ENCODE data around the gene UQCRC1. TPM values are rescaled to one million over a fixed set of nuclear protein-coding genes. Genes with fewer than 3 reads are reported as not detected.

The UQCRC1 gene
- total and polyA plus RNA-seq, 2 donors from 2014 or later, result 207 to 584 TPM

DNA sequence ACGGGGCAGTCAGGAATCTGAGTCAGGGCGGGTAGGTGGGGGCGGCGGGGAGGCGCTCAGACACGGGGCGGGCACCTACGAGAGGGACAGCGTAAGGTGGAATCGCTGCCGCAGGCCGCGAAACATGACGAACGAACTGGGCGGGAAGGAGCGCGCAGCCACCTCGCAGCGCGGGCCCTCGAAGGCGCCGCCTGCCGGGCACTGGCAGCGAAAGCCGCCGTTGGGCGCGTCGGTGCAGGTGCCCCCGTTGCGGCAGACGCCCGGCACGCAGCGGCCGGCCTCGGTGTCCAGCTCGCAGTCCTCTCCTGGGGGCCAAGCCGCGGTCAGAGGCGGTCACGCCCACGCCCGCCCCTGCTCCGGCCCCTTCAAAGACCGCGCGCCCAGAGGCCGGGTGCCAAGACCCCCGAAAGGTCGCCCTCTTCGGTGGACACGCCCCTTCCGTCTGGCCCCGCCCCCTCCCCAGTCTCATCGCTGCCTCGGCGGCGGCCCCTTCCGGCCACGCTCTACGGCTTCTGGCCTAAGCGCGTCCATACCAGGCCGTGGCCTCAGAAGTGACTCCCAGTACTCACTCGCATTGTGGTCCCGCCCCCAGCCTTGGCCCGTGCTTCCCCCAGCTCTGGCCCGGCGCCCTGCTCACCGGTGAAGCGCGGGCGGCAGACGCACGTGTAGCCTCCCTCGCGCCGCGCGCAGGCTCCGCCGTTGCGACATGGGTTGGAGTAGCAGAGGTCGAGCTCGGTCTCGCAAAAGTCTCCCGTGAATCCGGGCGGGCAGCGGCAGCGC, 46.8 kb upstream of the UQCRC1 start:
- no peak for FAIRE-seq
- peak overlapping the region in 1 of 2 donors; percentile 50 for H3K27ac ChIP-seq (ENCODE audit: low read depth in 2 of 2, low read length in 2 of 2)
- TF ChIP-seq CTCF (IDR thresholded peaks at IDR 0.05; ENCODE audit: borderline replicate concordance, extremely low read depth, insufficient read depth), result peak; percentile 57
- no peaks in the 10 kb centered on the region for H3K27me3 ChIP-seq (ENCODE audit: control insufficient read depth, insufficient read depth, low read length)
- DNase-seq, result peak; percentile 85 to 94 (median 91)
- intact Hi-C loops (cut with DNase I), result no loop called here
- H3K9ac ChIP-seq (ENCODE audit: low read length in 3 of 3), result no peak overlapping the region
- peak overlapping the region in 2 of 3 donors; percentile 25 to 56 for H3K4me3 ChIP-seq (ENCODE audit: low read length in 3 of 3)
- peaks cover 0 to 11% (median 0%) of the 10 kb centered on the region in 3 donors for H3K4me1 ChIP-seq (ENCODE audit: control insufficient read depth in 2 of 3, insufficient read depth in 2 of 3, low read depth in 1 of 3, low read length in 3 of 3)
- H3K9me3 ChIP-seq (ENCODE audit: control insufficient read depth in 2 of 3, insufficient read depth in 1 of 3, low read length in 3 of 3), result no peaks in the 10 kb centered on the region
- H3K36me3 ChIP-seq (ENCODE audit: control insufficient read depth in 2 of 3, insufficient read depth in 3 of 3, low read length in 3 of 3), result no peaks in the 10 kb centered on the region

DNA sequence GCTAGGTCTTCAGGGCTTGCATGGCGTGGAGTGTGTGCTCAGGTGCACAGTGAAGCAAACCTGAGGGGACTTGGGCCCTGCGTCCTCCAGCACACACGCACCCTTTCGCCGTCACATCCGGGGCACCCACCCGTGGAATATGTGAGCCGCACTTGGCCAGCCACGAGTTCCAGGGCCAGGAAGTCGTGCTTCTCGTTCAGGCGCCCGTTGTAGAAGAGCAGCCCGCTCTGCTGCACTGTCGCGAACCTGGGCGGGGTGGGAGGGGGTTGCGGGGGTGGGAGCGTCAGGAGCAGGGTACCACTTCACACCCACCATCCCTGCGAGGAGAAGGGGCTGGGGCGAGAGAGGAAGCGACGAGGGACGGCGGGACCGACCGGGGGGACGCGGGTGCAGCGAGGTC, 46.2 kb upstream of the UQCRC1 start:
- H3K36me3 ChIP-seq (ENCODE audit: control insufficient read depth in 2 of 3, insufficient read depth in 3 of 3, low read length in 3 of 3), result no peaks in the 10 kb centered on the region
- TF ChIP-seq CTCF (IDR thresholded peaks at IDR 0.05; ENCODE audit: borderline replicate concordance, extremely low read depth, insufficient read depth), result no peak
- H3K27ac ChIP-seq (ENCODE audit: low read depth in 2 of 2, low read length in 2 of 2), result no peak overlapping the region
- H3K4me3 ChIP-seq (ENCODE audit: low read length in 3 of 3), result peak overlapping the region in 1 of 3 donors; percentile 56
- no peak overlapping the region for H3K9ac ChIP-seq (ENCODE audit: low read length in 3 of 3)
- intact Hi-C loops (cut with DNase I), result no loop called here
- H3K4me1 ChIP-seq (ENCODE audit: control insufficient read depth in 2 of 3, insufficient read depth in 2 of 3, low read depth in 1 of 3, low read length in 3 of 3), result peaks cover 0 to 8% (median 0%) of the 10 kb centered on the region in 3 donors
- FAIRE-seq (no peak), DNase-seq (peak in 4 of 5 donors; percentile 22 to 66 (median 30))
- H3K9me3 ChIP-seq (ENCODE audit: control insufficient read depth in 2 of 3, insufficient read depth in 1 of 3, low read length in 3 of 3), result no peaks in the 10 kb centered on the region
- no peaks in the 10 kb centered on the region for H3K27me3 ChIP-seq (ENCODE audit: control insufficient read depth, insufficient read depth, low read length)

- H3K36me3 ChIP-seq (ENCODE audit: control insufficient read depth in 2 of 3, insufficient read depth in 3 of 3, low read length in 3 of 3), result no peaks in the 10 kb centered on the region
- FAIRE-seq, result no peak
- H3K4me1 ChIP-seq (ENCODE audit: control insufficient read depth in 2 of 3, insufficient read depth in 2 of 3, low read depth in 1 of 3, low read length in 3 of 3), result peaks cover 0 to 8% (median 0%) of the 10 kb centered on the region in 3 donors
- intact Hi-C loops (cut with DNase I), result no loop called here
- H3K27ac ChIP-seq (ENCODE audit: low read depth in 2 of 2, low read length in 2 of 2), result no peak overlapping the region
- H3K27me3 ChIP-seq (ENCODE audit: control insufficient read depth, insufficient read depth, low read length), result no peaks in the 10 kb centered on the region
- no peak for DNase-seq
- H3K9ac ChIP-seq (ENCODE audit: low read length in 3 of 3), result no peak overlapping the region
- TF ChIP-seq CTCF (IDR thresholded peaks at IDR 0.05; ENCODE audit: borderline replicate concordance, extremely low read depth, insufficient read depth), result no peak
- no peaks in the 10 kb centered on the region for H3K9me3 ChIP-seq (ENCODE audit: control insufficient read depth in 2 of 3, insufficient read depth in 1 of 3, low read length in 3 of 3)
- H3K4me3 ChIP-seq (ENCODE audit: low read length in 3 of 3), result no peak overlapping the region
These were observed 45.6 kb upstream of the UQCRC1 start for GRCh38 chr3:48655063-48655462.

Measured in kidney (tissue), 14 donors.